PFSK-1 (cell line): ENCODE results near the gene ENO1.

Experiments
- FOXP2 ChIP-seq: optimal IDR thresholded peaks from 2 replicates; pipeline ENCODE3; 2011; ENCODE audit warnings: borderline replicate concordance, control low read depth, inconsistent platforms; ENCODE audit not compliant: insufficient read depth; ENCODE audit errors: extremely low read length, extremely low read depth
- POLR2AphosphoS5 ChIP-seq: IDR thresholded peaks from 2 replicates; pipeline ENCODE4 v1.6.1; 2012; ENCODE audit warnings: low read depth, mild to moderate bottlenecking, control low read depth, low read length, moderate library complexity
- SIN3A ChIP-seq: IDR thresholded peaks from 2 replicates; pipeline ENCODE4 v1.6.1; 2012; ENCODE audit warnings: mild to moderate bottlenecking, low read length, moderate library complexity, borderline replicate concordance; ENCODE audit not compliant: insufficient read depth
- TAF1 ChIP-seq: IDR thresholded peaks from 2 replicates; pipeline ENCODE4 v1.6.1; 2012; ENCODE audit warnings: low read length, control low read depth, borderline replicate concordance; ENCODE audit not compliant: insufficient read depth
- TF ChIP-seq, protein P1 (sequence below), 2 experiments: IDR thresholded peaks; 2 replicates each; pipeline versions ENCODE4 v1.6.1 to v1.8.0; 2011 to 2012; ENCODE audit warnings: low read depth in 2 of 2, low read length in 2 of 2, control low read depth in 1 of 2, inconsistent platforms in 1 of 2, mild to moderate bottlenecking in 1 of 2, moderate library complexity in 1 of 2; ENCODE audit not compliant: insufficient read depth in 1 of 2

ENO1 gene

DNA sequence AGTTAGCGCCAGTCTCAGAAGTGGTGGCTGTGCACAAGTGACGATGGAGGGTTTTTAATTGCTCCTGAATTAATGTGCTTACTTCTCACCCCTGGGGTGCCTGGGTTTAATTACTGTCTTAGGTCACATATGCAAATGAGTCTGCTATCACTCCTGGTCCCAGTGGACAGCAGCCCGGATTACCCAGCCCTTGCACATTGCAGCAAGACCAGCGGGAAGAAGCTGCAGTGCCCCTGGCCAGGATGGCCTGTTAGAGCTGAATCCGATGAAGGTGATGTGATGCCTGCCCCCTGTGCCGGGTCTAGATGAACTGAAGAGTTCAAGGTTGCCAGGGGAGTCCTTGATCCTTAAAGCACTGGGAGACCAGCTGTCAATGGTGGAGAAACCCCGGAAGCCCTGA, 24.2 kb downstream of the ENO1 start:
- TF ChIP-seq FOXP2, result no peak
- TF ChIP-seq TAF1, result no peak
- TF ChIP-seq, protein P1, sequence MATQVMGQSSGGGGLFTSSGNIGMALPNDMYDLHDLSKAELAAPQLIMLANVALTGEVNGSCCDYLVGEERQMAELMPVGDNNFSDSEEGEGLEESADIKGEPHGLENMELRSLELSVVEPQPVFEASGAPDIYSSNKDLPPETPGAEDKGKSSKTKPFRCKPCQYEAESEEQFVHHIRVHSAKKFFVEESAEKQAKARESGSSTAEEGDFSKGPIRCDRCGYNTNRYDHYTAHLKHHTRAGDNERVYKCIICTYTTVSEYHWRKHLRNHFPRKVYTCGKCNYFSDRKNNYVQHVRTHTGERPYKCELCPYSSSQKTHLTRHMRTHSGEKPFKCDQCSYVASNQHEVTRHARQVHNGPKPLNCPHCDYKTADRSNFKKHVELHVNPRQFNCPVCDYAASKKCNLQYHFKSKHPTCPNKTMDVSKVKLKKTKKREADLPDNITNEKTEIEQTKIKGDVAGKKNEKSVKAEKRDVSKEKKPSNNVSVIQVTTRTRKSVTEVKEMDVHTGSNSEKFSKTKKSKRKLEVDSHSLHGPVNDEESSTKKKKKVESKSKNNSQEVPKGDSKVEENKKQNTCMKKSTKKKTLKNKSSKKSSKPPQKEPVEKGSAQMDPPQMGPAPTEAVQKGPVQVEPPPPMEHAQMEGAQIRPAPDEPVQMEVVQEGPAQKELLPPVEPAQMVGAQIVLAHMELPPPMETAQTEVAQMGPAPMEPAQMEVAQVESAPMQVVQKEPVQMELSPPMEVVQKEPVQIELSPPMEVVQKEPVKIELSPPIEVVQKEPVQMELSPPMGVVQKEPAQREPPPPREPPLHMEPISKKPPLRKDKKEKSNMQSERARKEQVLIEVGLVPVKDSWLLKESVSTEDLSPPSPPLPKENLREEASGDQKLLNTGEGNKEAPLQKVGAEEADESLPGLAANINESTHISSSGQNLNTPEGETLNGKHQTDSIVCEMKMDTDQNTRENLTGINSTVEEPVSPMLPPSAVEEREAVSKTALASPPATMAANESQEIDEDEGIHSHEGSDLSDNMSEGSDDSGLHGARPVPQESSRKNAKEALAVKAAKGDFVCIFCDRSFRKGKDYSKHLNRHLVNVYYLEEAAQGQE (IDR thresholded peaks at IDR 0.05; ENCODE audit: insufficient read depth in 1 of 2, low read depth in 2 of 2, low read length in 2 of 2), result no peak
- no peak for TF ChIP-seq POLR2AphosphoS5
- no peak for TF ChIP-seq SIN3A

DNA sequence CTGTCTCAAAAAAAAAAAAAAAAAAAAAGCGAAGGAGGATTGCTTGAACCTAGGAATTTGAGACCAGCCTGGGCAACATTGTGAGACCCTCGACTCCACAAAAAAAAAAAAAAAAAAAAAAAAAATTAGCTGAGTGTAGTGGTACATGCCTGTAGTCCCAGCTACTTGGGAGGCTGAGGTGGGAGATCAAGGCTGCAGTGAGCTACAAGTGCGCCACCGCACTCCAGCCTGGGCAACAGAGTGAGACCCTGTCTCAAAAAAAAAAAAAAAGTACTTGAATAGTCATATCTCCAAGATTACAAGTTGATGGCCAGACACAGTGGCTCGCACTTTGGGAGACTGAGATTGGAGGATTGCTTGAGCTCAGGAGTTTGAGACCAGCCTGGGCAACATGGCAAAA, 27.4 kb downstream of the ENO1 start:
- TF ChIP-seq FOXP2, result no peak
- TF ChIP-seq TAF1, result no peak
- TF ChIP-seq SIN3A, result no peak
- TF ChIP-seq, protein P1 (IDR thresholded peaks at IDR 0.05; ENCODE audit: insufficient read depth in 1 of 2, low read depth in 2 of 2, low read length in 2 of 2), result no peak
- no peak for TF ChIP-seq POLR2AphosphoS5

DNA sequence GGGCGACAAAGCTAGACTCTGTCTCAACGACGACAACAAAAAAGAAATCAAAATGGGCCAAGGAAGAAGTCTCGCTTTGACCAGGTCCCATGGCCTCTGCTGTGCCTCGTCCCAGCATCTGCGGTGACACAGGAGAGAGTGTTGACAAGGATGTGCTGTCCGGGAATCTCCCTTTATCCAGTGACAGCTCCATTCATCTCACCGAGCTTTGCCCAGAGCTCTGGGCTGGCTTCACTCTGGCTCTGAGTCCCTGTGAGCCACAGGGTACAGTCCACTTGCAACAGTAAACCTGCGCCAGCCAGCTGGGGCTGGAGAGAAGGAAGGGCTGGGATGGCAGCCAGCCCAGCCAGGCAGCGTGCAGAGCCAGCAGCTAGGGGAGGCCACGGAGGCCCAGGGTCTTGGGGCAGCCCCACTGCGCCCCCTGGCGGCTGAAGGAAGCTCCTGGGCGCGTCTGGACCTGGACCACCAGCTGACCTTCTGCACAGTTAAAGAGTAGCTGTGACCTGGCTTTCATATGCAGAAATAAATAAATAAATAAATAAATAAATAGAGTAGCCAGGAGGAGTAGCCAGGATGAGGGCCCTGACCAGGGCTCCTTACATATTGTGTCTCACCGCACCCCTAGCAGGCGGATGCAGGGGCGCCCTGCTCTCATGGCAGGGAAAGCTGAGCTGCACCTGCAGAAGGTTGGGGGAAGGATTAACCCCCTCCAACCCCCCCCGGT, 29.7 kb downstream of the ENO1 start:
- TF ChIP-seq, protein P1 (IDR thresholded peaks at IDR 0.05; ENCODE audit: insufficient read depth in 1 of 2, low read depth in 2 of 2, low read length in 2 of 2), result no peak
- TF ChIP-seq FOXP2, result peak; percentile 90

DNA sequence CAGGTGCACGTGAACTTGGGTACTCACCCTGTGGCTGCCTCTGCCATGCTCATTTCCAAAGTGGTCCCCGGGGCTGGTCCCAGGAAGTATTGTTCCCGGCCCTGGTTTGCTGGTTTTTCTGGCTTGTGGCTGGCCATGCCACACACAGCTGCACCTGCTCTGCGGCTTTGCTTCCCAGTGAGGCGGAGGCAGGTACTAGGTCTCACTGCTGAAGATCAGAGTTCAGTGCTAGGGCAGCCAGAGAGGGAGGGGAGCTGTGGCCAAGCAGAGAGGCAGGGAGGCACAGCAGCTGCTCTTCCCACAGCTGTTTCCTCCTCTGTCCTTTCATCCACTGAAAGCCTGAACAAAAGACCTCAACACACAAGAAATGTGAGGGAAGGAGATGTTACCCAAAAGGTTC, 30.5 kb downstream of the ENO1 start:
- TF ChIP-seq, protein P1 (IDR thresholded peaks at IDR 0.05; ENCODE audit: insufficient read depth in 1 of 2, low read depth in 2 of 2, low read length in 2 of 2), result no peak
- TF ChIP-seq POLR2AphosphoS5, result no peak
- no peak for TF ChIP-seq FOXP2
- no peak for TF ChIP-seq TAF1
- TF ChIP-seq SIN3A, result no peak

DNA sequence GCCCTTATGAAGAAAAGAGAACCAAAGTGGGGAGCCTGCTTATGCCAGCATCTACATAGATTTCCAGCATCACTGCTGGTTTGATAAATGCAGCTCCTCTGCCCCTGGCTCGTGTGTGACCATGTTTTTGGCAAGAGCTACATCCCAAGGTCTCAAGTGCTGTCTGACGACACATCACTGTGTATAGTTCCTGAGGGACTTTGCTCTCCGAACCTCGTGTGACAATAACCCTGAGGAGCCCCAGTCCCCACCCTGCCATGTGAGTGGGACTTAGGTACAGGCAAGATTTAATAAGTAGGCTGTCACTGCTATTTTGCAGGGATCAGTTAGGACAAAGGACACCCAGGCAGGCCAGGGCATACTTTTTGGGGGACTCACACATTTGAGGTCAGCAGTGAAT, 32.2 kb downstream of the ENO1 start:
- TF ChIP-seq SIN3A, result no peak
- TF ChIP-seq, protein P1 (IDR thresholded peaks at IDR 0.05; ENCODE audit: insufficient read depth in 1 of 2, low read depth in 2 of 2, low read length in 2 of 2), result no peak
- TF ChIP-seq TAF1, result no peak
- no peak for TF ChIP-seq FOXP2
- TF ChIP-seq POLR2AphosphoS5, result no peak
